Suprapubic skin (tissue), 4 donors: ENCODE measurements around the gene AHSG. TPM values are rescaled to one million over a fixed set of nuclear protein-coding genes. Genes with fewer than 3 reads are reported as not detected.

Source experiments
- DNase-seq, 2 donors: peaks; one replicate each; pipeline ENCODE4 v3.0.0-alpha.2; 2019; ENCODE audit warnings: low spot score in 2 of 2
- H3K27ac ChIP-seq: fragments of 200-600 bp; sonication (generic); one replicate; pipeline ENCODE4 v1.5.1; 2019
- H3K27me3 ChIP-seq: fragments of 200-600 bp; sonication (generic); one replicate; pipeline ENCODE4 v1.5.1; 2019
- H3K36me3 ChIP-seq: fragments of 200-600 bp; sonication (generic); one replicate; pipeline ENCODE4 v1.5.1; 2019
- H3K4me1 ChIP-seq: fragments of 200-600 bp; sonication (generic); one replicate; pipeline ENCODE4 v1.5.1; 2019
- H3K4me3 ChIP-seq: fragments of 200-600 bp; sonication (generic); one replicate; pipeline ENCODE4 v1.5.1; 2019; ENCODE audit warnings: mild to moderate bottlenecking
- H3K9me3 ChIP-seq: fragments of 200-600 bp; sonication (generic); one replicate; pipeline ENCODE4 v1.5.1; 2019
- CTCF ChIP-seq, 2 donors: fragments of 200-600 bp in 1 of 2; fragments of 450-650 bp in 1 of 2; sonication (generic) in 1 of 2; IDR thresholded peaks; one replicate each; pipeline ENCODE4 v1.5.1; 2016 to 2019; ENCODE audit warnings: antibody characterized with exemption in 2 of 2, mild to moderate bottlenecking in 1 of 2, moderate library complexity in 1 of 2
- EP300 ChIP-seq: sonication (generic); formaldehyde crosslinking; IDR thresholded peaks from one replicate; pipeline ENCODE4 v1.6.1; 2017; ENCODE audit warnings: antibody characterized with exemption
- POLR2A ChIP-seq, 2 donors: fragments of 450-650 bp; IDR thresholded peaks; one replicate each; pipeline ENCODE4 v1.6.1; 2017; ENCODE audit warnings: antibody characterized with exemption in 2 of 2, mild to moderate bottlenecking in 2 of 2, moderate library complexity in 2 of 2
- POLR2AphosphoS5 ChIP-seq, 3 donors: sonication (generic); formaldehyde crosslinking; IDR thresholded peaks; one replicate each; pipeline ENCODE4 v1.6.1; 2017; ENCODE audit warnings: antibody characterized with exemption in 3 of 3
- WGBS: methylation state at CpG from one replicate; pipeline ENCODE4 v1.1.5; 2018; 5-methylcytosine and 5-hydroxymethylcytosine counted together
- total RNA-seq, 4 donors: library from RNA; depleted of rRNA; stranded (reverse); fragments of >200 nt; gene quantifications; one replicate each; pipeline ENCODE4 v1.1.0, GENCODE V29; 2016

AHSG gene
- total RNA-seq, 4 donors from 2014 or later = 0.30 to 0.97 TPM; not detected in 2

- H3K27me3 ChIP-seq = peaks cover 20% of the 10 kb centered on the region
- no peaks in the 10 kb centered on the region for H3K9me3 ChIP-seq
- peaks cover 20% of the 10 kb centered on the region for H3K4me1 ChIP-seq
- 87% methylated on average over 5 of the region's 5 CpGs for WGBS
- TF ChIP-seq POLR2A (IDR thresholded peaks at IDR 0.05) (no peak), EP300 (no peak), POLR2AphosphoS5 (IDR thresholded peaks at IDR 0.05) (no peak), CTCF (IDR thresholded peaks at IDR 0.05) (no peak)
- peak in 1 of 2 donors; percentile 0 for DNase-seq
- H3K27ac ChIP-seq = no peak overlapping the region
- no peaks in the 10 kb centered on the region for H3K36me3 ChIP-seq
- H3K4me3 ChIP-seq = no peak overlapping the region
Observed at GRCh38 chr3:186619787-186620212, 6.9 kb downstream of the AHSG start.

DNA sequence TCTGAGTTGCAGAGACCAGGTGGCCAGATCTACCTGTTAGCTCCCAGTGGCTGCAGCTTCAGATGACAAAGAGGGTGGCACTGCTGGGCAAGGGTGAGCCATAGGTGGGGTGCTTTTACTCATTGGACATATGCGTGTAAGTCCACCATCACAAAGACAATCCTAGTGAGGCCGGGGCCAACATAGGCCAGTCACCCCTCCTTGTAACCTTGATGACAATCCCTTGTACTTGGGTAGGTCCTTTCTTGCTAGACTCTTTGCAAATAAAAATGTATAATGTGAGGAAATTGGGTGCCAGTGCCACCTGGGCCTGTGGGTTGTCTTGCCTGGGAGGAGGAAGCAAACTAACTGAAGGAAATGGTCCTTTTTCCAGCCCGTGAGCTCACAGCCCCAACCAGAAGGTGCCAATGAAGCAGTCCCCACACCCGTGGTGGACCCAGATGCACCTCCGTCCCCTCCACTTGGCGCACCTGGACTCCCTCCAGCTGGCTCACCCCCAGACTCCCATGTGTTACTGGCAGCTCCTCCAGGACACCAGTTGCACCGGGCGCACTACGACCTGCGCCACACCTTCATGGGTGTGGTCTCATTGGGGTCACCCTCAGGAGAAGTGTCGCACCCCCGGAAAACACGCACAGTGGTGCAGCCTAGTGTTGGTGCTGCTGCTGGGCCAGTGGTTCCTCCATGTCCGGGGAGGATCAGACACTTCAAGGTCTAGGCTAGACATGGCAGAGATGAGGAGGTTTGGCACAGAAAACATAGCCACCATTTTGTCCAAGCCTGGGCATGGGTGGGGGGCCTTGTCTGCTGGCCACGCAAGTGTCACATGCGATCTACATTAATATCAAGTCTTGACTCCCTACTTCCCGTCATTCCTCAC, 7.6 kb downstream of the AHSG start:
- DNase-seq = peak in 1 of 2 donors; percentile 53
- no peak overlapping the region for H3K27ac ChIP-seq
- no peaks in the 10 kb centered on the region for H3K9me3 ChIP-seq
- H3K27me3 ChIP-seq = peaks cover 19% of the 10 kb centered on the region
- TF ChIP-seq EP300 (no peak), POLR2A (IDR thresholded peaks at IDR 0.05) (no peak), POLR2AphosphoS5 (IDR thresholded peaks at IDR 0.05) (no peak), CTCF (IDR thresholded peaks at IDR 0.05) (no peak)
- H3K4me1 ChIP-seq = peaks cover 16% of the 10 kb centered on the region
- WGBS = 81% methylated on average over 16 of the region's 17 CpGs
- no peak overlapping the region for H3K4me3 ChIP-seq
- no peaks in the 10 kb centered on the region for H3K36me3 ChIP-seq

DNA sequence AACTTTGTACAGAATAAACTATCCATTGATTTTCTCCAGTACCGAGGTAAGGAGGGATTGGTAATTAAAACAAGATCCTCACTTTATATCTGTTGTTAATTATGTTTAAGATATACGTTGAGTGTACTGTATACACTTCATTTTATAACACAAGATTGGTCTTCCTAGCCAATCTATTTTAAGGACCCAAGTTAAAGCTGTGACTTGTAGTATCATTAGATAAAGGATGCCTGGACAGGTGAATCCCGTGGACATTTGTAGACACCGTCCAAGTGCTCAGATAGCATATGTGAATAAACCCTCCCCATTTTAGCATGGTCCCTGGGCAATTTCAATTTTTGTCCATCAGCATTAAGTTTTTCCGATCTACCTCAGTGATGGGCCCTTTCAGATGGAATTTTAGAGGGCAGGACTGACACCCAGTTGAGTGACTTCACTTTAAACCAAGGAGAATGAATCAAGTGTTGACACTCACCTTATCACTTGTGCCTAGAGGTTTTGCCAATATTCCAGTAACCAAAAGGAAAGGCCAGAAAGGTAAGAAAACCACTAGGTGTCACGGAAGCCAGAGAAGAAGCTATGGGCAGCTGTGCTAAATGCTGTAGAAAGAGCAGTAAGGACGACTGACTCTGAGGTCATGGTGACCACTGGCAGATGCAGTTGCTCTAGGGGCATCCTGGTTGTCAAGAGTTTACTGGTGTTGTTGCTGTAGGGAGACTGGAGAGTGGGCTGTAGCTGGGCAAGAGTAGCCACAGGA, 9.2 kb downstream of the AHSG start:
- Histone ChIP-seq H3K27me3 (peaks cover 12% of the 10 kb centered on the region), H3K27ac (no peak overlapping the region), H3K36me3 (no peaks in the 10 kb centered on the region), H3K4me3 (no peak overlapping the region), H3K9me3 (no peaks in the 10 kb centered on the region), H3K4me1 (peaks cover 10% of the 10 kb centered on the region)
- WGBS = 83% methylated on average over 7 of the region's 7 CpGs
- peak in 1 of 2 donors; percentile 15 for DNase-seq
- TF ChIP-seq EP300 (no peak), CTCF (IDR thresholded peaks at IDR 0.05) (no peak), POLR2AphosphoS5 (IDR thresholded peaks at IDR 0.05) (no peak), POLR2A (IDR thresholded peaks at IDR 0.05) (no peak)

DNA sequence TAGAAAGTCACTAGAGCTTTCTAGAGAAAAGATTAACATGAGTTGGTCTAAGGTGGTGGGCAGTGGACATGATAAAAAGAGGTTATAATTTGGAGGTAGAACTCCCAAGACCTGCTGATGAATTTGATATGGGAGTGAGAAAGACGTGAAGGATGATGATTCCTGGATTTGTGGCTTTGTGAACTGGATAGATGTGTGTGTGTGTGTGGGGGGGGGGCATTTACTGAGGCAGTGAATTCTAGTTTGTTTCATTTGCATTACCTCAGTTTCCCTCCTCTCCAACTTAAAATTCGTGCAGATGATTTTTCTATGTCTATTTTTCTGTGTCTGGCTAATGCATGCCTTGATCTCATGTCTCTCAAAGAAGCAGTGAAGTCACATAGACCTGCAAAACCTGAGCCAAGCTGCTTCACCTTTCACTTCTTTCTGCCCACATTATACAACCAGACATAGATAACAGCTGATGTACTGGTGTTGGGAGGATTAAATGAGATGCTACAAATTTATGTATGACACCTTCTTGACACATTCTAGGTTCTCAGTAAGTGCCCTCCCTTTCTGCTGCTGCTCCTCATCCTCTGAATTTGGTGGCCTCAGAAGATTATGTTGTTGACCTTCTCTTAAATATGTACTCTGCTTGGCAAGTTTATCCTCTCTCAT, 9.9 kb downstream of the AHSG start:
- no peaks in the 10 kb centered on the region for H3K36me3 ChIP-seq
- no peak for TF ChIP-seq EP300
- TF ChIP-seq POLR2A (IDR thresholded peaks at IDR 0.05) = no peak
- TF ChIP-seq CTCF (IDR thresholded peaks at IDR 0.05) = no peak
- no peak for TF ChIP-seq POLR2AphosphoS5 (IDR thresholded peaks at IDR 0.05)
- 51% methylated on average over 2 of the region's 2 CpGs for WGBS

More for the DNA sequence above, 9.9 kb downstream of the AHSG start:
- Histone ChIP-seq H3K4me1 (peaks cover 3% of the 10 kb centered on the region), H3K9me3 (no peaks in the 10 kb centered on the region), H3K27me3 (peaks cover 6% of the 10 kb centered on the region), H3K4me3 (no peak overlapping the region), H3K27ac (no peak overlapping the region)
- peak in 1 of 2 donors; percentile 7 for DNase-seq
